Central memory CD4-positive, alpha-beta T cell (primary cell): Measurements from ENCODE around the gene PTCRA.
"Not testable (repeated sequence)": the region's sequence is repeated elsewhere in the genome, so short reads cannot be mapped to it uniquely, and the experiment has no call there.

Source experiments
- DNase-seq: peaks from one replicate; pipeline ENCODE4 v3.0.0; 2022

The PTCRA gene

DNA sequence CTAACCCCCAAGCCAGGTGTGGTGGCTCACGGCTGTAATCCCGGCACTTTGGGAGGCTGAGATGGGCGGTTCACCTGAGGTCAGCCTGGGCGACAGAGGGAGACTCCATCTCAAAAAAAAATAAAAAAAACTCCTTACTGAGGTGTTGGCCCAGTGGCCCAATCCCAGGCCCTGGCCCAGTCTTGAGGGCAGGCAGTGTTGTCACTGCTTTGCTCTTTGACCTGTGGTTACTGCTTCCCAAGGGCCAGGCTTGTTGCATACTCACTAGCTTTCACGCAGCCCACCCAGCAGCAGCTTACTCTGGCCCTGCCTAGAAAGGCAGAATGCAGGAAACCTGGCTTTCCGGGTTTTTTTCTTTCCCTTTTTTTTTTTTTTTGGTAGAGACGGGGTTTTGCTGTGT lies 26.6 kb downstream of the PTCRA start:
- no peak for DNase-seq

DNA sequence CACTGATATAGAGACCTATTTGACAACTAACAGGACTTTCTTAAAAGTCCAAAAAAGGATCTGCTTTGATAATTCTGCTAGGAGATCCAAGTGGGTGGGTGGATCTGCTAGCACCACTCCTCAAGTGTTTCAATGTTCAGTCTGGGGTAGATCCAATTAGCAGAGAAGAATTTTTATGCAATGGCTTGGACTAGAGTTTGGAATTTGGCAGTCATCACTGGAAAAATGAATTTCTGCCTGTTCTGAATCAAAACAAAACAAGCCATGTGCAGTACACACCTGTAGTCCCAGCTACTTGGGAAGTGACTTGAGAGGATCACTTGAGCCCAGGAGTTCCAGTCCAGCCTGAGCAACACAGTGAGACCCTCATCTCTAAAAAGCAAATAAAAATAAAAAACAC lies 32.1 kb downstream of the PTCRA start:
- DNase-seq = no peak

DNA sequence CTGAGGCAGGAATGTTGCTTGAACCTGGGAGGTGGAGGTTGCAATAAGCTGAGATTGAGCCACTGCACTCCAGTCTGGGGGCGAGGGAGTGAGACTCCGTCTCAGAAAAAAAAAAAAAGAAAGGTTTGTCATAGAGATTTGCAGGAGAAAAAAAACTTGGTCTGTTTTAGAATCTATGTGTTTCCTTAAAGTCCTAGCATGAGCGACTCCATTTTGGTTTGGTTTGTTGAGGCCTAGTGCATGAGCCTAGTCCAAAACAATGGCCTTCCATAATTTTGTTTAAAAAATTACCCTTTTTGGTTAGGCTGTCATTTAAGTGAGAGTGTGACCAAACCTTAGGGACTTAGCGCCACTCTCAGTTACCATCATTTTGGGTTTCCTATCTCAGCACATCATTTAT lies 36.5 kb downstream of the PTCRA start:
- DNase-seq = no peak

DNA sequence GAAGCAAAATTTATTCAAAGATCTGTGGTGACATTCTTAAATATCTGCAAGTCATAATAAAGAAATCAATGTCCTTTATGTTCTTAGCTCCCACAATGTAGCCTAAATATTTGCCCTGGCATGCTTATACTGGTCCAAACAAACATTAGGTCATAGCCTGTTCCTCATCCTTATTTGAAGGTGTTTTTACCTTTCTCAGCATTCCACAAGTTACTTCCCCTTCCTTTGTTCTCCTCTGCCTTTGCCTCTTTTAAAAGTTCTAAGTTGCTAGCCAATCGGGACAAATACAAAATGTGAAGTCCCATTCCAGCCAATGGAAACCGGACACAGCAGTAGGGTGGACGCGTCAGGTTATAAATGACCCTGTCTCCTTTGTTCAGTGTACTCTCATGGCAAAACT lies 38.6 kb downstream of the PTCRA start:
- not testable (repeated sequence) for DNase-seq

DNA sequence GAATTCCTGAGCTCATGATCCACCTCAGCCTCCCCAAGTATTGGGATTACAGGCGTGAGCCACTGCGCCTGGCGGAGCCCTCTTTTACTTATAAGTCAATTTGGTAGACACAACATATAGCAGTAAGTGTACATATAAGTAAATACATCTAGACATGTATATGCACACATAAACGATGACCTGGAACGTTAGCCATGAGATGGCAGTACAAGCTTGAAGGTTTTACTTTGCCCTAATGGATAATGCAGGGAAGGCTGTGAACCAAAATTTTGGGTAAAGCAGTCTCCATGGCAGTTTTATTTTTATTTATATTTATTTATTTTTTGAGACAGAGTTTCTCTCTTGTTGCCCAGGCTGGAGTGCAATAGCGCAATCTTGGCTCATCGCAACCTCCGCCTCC lies 42.3 kb downstream of the PTCRA start:
- no peak for DNase-seq

DNA sequence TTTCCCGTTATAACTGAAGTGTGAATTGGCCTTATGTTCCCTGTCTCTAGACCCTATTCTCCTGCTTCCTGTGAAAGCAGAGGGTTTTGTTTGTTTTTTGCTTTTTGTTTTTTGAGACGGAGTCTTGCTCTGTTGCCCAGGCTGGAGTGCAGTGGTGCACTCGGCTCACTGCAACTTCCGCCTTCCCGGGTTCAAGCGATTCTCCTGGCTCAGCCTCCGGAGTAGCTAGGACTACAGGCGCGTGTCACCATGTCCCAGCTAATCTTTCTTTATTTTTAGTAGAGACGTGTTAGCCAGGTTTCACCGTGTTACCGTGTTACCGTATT lies 44.0 kb downstream of the PTCRA start:
- no peak for DNase-seq

DNA sequence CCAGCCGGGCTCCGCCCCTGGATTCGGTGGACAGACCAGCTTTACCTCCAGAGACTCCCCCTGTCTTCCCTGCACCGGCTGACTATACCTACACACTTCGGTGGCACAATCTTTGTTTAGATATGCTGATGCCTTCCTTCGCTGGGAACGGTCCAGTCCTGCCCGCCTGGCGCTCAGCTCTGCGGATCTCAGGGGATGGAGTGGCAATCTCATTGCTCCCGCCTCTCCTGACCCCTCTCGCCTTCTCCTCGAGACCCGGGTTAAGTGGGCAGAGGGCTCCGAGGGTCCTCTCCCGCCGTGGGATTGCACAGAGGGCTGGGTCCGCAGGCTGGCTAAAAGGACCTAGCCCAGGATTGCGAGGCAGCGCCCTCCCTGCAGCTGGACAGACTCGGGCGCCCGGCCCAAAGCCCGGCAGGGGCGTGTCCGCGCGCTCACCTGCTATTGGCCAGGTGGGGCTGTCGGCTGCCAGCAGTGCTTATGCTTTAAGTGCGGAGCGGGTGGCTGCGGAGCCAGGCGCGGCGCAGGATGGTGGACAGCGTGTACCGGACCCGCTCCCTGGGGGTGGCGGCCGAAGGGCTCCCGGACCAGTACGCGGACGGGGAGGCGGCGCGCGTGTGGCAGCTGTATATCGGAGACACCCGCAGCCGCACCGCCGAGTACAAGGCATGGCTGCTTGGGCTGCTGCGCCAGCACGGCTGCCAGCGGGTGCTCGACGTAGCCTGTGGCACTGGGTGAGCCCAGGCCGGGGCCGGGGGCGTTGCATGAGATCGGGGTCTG lies 44.6 kb downstream of the PTCRA start, which contains the start of gene GNMT:
Gene GNMT (plus strand): TSS at position 512 of the 777 bp plus-strand sequence. CDS start 14 bp downstream, at position 526.
- peak; percentile 15 for DNase-seq

DNA sequence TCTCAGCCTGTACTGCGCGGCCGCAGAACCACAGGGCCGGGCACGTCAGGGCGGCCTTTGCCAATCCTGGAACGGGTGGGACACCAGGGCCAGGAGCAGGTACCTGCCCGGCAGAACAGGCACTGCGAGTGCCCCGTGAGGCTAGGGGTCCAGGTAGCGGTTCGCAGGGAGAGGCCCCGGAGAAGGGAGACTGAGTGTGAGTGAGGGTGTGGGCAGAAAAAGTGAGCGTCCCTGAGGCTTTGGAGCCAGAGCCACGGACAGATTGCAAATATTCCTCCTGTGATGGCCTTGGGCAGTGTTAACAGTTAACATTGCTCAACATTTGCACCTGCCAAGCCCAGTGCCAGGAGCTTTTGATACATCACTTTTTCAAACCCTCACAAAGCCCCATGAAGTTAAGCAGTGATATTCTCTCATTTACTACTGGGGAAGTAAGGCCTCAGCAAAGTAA lies 45.2 kb downstream of the PTCRA start:
- DNase-seq = no peak

DNA sequence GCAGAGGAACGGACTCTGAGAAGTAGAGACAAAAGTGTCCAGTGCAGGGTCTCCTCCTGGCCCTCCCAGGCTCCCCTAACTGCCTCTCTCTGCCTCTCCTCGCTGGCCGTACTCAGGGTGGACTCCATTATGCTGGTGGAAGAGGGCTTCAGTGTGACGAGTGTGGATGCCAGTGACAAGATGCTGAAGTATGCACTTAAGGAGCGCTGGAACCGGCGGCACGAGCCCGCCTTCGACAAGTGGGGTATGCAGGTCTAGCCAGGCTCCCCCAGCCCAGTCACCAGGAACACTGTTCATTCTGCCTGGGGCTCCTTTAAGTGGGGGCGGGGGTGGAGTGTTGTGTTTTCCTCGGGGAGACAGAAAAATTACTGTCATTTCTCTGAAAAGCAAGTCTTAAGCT lies 46.2 kb downstream of the PTCRA start:
- DNase-seq = no peak

DNA sequence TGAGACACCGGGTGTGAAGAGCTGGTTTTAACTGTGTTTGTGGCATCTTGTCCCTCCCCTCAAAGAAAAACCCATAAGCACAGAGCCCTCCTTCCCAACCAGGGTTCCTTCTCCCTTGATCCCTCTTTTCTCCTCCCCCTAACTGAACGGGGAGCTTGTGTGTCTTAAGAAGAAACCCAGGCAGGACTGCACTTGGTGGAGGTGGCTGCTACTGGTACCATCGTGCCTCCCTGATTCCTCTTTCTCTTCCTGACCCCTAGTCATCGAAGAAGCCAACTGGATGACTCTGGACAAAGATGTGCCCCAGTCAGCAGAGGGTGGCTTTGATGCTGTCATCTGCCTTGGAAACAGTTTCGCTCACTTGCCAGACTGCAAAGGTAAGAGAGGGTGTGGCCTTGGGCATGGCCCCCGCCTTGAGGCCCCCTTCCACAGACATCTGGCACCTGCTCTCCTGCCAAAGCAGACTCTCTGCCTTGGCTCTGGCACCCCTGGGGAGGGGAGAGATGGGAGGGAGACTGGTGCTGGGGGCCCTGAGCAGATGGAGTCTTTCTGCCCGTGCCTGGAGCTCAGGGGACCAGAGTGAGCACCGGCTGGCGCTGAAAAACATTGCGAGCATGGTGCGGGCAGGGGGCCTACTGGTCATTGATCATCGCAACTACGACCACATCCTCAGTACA lies 46.8 kb downstream of the PTCRA start:
- DNase-seq = no peak

DNA sequence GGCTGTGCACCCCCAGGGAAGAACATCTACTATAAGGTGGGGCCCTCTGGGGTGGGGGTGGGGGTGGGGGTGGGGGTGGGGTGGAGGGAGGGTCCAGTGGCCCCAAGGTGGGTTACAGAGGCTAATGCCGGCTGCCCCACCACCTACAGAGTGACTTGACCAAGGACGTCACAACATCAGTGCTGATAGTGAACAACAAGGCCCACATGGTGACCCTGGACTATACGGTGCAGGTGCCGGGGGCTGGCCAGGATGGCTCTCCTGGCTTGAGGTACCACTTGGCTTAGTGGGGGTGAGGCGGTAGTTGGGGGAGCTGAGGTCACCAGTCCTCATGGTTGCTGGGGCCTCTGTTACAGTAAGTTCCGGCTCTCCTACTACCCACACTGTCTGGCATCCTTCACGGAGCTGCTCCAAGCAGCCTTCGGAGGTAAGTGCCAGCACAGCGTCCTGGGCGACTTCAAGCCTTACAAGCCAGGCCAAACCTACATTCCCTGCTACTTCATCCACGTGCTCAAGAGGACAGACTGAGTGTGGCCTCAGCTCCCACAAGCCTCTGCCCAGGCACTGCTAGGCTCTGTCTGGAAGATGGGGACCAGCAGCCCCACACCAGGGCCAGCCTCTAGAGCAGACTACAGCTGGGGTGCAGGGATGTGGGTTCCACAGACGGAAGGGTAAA lies 47.5 kb downstream of the PTCRA start:
- DNase-seq = no peak

DNA sequence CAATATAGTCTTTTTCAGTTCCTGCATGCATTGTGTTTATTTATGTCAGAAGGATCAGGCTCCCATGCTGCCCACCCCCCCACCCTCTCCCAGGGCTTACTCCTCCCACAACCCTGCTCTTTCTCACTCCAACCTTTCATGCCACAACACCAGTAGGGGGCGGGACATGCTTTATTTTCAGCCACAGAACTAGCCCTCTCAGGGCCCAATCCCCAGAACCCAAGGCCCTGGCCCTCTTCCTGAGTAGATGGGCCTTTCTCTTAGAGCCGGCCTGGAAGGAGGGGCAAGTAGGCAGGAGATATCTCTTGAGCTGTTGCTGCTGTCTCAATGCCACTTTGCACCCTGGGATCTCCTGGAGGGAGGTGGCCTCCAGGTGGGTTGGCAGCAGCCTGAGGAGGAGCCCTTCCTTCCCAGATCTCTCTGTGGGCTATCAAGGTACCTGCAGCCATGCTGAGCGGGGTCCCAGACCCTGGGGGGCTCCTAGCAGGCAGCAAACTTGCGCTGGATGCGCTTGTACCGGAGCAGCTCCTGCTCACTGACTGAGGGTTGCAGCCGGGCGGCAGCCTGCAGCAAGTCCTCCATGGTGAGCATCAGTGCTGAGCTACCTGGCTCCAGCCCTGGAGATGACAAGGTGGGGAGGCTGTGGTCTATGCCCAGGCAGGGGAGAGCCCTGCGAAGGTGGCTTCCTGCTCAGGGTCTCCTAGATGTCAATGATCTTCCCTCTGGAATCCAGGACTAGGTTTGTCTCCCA lies 48.2 kb downstream of the PTCRA start:
- peak; percentile 20 for DNase-seq

DNA sequence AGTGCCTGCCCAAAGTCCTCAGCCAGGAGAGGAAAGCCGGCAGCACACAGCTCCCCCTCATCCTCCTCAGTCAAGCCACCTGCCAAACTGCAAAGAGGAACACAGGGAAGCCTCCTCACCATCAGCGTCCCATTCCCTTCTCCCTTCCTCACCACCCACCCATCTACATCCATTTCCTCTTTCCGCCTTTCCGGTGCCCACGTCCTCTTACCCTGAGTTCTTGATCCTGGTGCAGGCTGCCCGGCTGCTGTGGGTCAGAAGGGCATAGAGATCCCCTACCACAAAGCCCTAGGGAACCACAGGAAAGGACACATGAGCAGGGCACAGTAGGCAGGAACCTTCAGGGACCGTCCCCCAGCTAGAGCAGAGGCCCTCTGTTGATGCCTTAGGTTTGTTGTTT lies 50.7 kb downstream of the PTCRA start:
- no peak for DNase-seq

DNA sequence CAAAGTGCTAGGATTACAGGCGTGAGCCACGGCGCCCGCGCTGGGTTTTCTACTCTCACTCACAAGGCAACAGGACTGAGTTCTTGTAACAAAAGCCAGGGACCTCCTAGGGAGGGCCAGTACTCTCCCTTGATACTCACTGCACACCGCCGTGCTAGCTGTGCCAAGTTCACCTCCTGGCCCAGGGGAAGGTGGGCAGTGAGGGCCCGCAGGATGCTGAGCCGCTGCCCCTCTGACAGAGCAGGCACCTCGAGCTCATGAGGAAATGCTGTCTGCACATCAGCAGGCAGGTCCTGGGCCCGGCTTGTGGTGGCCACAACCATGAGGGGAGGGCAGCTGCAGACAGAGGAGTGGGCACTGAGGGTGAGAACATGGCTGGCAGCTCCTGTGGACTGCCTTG lies 51.4 kb downstream of the PTCRA start:
- no peak for DNase-seq

DNA sequence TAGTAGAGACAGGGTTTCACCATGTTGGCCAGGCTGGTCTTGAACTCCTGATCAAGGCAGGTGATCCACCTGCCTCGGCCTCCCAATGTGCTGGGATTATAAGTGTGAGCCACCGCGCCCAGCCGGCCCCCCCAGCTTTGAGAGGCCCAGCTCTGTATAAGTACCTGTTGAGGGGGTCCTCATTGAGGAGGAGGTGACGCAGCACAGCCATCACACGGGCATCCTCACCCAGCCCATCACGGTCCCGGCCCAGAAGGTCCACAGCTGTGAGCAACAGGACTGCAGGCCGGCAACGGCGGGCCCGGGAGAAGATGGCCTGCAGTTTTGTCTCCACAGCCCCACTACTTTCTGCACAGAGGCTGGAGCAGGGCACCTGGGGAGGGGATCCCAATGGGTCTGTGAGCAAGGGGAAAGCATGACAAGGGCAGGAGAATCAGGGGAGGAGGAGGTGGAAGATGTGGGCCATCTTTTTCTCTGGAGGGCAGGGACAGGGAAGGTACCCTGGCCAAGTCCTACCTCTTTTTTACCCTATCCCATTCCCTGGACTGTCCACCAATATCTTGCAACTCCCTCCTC lies 52.4 kb downstream of the PTCRA start:
- DNase-seq = no peak

DNA sequence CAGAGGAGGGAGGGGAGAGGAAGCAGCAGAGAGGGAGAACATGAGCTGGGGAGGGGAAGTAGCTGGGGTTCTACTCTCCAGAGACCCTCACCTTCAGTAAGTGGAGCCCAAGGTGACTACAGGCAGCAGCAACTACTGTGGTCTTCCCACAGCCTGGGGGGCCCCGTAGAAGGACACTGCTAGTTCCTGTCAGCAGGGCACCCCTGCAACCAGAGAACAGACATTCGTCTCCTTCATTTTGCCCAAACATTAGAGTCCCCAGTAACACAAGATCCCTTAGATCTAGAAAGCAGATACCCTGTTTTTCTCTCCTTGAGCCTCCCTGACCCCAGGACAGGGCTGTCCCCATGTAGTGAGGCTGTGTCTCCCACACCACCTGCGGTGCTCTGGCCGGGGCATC lies 52.9 kb downstream of the PTCRA start:
- no peak for DNase-seq

DNA sequence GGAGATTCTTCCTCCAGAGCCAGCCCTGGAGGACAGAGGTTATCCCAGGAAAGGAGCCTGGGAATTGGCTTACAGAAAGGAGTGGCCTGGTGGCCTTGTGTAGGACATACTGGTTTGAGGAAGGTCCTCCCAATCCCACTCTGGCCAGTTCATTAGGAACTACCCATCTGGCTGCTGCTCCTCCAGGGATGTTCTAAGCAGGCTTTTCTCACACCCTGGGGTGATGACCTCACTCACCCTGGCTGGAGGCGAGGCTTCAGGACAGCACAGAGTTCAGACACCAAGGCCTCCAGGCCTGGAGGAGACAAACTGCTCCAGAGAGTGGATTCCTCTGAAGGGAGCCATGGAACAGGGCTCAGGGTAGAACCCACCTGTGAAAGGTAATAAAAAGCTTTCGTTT lies 53.6 kb downstream of the PTCRA start:
- DNase-seq = no peak

DNA sequence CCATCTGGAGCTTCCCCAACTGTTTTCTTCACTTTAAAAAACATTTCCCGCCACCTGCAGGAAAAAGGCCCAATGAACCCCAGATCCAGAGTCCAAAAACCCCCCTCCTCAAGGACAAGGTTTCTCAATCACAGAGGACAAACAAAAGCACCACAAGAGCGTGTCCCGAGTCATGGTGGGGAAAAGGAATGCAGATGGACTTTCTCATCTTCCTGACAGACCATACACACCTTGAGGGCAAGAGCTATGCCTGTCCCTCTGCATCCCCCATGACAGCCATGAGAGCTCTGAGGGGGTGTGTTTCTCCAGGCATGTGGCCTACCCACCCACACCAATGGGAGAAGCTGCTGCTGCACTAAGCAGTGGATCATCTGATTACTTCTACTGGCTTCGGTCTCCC lies 54.1 kb downstream of the PTCRA start:
- no peak for DNase-seq

DNA sequence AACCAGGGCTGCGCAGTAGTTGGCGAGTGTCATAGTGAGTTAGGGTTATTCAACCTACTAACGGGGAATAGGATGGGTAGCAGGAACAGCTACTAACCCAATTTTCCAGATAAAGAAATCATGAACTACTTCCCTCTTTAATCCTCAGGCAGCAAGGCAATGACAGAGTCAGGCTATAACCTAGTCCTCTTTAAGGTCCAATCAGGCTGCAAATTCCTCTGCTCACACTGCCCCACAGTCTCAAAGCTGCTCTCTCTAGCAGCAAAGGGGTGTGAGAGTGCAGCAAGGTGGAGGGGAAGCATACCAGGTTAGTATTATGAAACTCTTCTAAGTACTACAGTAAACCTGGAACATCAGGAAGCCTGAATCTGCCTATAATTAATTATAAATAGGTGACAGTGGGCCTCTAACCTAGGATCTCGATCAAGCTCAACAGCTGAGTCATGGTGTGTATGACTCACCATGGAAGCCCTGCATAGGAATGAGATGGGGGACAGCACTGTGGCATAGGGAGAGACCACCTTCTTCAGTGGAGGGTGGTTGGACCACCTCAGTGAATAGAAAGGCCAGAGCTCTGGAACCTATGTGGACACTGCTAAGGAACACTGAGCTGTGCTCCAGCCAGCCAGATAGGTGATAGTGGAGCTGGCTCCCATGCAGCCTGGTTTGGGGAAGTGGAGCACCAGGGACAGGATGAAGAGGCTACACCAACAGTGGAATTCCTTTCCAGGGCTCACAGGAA lies 55.2 kb downstream of the PTCRA start:
- no peak for DNase-seq

DNA sequence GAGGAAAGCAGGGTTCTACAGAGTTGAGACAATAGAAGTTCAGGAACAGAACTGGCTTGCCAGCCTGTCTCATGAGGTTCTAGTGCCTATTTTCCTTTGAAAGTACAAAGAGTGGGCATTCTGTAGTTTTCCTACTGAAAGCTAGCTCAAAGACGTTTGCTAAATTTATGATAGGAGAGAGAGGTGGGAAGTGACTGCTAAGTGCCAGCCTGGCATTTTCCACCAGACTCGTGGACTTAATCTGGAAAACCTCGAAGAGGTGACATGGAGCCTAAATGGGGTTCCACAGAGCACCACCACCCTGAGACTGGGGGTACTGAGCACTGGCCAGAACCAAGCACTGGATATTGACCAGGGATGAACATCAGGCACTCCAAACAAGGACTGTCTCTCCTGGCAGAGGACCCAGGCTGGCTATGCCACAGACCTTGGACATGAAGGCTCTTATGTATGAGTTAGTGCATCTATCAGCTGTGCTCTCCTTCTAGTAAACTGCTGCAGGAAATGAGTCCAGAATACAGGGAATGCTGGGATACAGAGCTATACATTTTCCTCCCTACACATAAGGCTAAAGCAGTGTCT lies 56.0 kb downstream of the PTCRA start:
- DNase-seq = no peak

DNA sequence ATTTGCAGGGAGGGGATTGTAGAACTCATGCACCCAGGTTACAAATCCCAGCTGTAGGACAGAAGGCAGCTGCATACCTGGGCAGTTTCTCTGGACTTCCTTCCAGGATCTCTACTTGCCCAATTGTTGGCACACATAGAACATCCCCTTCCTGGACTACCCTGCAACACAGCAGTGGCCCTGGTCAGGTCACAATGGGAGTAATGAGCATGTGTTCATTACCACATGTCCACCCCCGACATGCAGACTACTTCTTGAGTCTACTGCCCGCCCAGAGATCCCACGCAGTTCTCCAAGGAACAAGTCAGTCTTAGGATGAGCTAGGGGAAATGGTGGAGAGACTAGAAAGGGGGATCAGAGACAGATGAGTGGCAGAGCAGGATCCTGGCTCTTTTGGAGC lies 58.1 kb downstream of the PTCRA start:
- no peak for DNase-seq
